Right ventricle myocardium superior (tissue), 1 donor: ENCODE measurements around the gene GABARAPL1. TPM values are rescaled to one million over a fixed set of nuclear protein-coding genes. Genes with fewer than 3 reads are reported as not detected.
"Not testable (repeated sequence)": the region's sequence is repeated elsewhere in the genome, so short reads cannot be mapped to it uniquely, and the experiment has no call there.

Source experiments
- ATAC-seq: fragments of 200-7000 bp; cut with Tn5 transposase; one replicate; pipeline ENCODE4 v1.9.1; 2020; ENCODE audit warnings: mild to moderate bottlenecking; ENCODE audit not compliant: poor library complexity
- DNase-seq: peaks from one replicate; pipeline ENCODE4 v3.0.0-alpha.2; 2020
- intact Hi-C: fragments of 100-400 bp; cut with DNase I; formaldehyde crosslinking; loops from one replicate; pipeline ENCODE4 v1.11.2; 2022
- total RNA-seq: library from RNA; stranded (reverse); fragmentation: NEBNext Ultra II Directional; extraction: Animal tissue kit (Norgen Biotek cat#: 25700); gene quantifications from one replicate; pipeline ENCODE4 v1.2.1, GENCODE V29; 2021
- donor health status: DM: no; HTN: yes; CAD: no; lungs with severe emphysema.

Gene GABARAPL1
- total RNA-seq, 1 donor from 2014 or later = 278 TPM

DNA sequence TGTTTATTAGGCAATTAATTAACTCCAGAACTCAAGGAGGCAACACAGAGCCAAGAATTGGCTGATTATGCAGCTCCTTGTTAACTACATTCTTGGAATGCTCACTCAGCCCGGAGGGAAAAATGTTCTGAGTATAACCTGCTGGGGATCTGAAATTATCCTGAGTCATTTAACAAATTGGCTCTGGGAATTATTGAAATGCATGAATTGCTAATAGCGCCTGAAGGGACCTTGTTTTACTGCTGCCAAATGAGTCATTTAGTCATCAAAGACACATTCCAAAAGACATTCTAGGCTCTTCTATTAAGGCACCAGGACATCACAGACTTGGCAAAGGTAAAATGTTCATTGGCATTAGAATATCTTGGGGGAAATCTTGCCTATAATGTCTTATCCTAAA is 20.8 kb upstream of the GABARAPL1 start:
- intact Hi-C loops = loop anchor here (2.0 kb wide), 1 partner anchor 39 kb away; no protein-coding TSS in a partner anchor
- DNase-seq = no peak
- ATAC-seq = no peak

GRCh38 chr12:10194160-10194670 is 18.5 kb upstream of the GABARAPL1 start:
- no peak for ATAC-seq

GRCh38 chr12:10196210-10196609 is 16.5 kb upstream of the GABARAPL1 start:
- DNase-seq = no peak

More at GRCh38 chr12:10194160-10194670, 18.5 kb upstream of the GABARAPL1 start:
- no peak for DNase-seq
- intact Hi-C loops = no loop called here

GRCh38 chr12:10197879-10198278 is 14.8 kb upstream of the GABARAPL1 start:
- DNase-seq (no peak), ATAC-seq (no peak)
- intact Hi-C loops = no loop called here

More at GRCh38 chr12:10196210-10196609, 16.5 kb upstream of the GABARAPL1 start:
- no peak for ATAC-seq
- intact Hi-C loops = no loop called here

DNA sequence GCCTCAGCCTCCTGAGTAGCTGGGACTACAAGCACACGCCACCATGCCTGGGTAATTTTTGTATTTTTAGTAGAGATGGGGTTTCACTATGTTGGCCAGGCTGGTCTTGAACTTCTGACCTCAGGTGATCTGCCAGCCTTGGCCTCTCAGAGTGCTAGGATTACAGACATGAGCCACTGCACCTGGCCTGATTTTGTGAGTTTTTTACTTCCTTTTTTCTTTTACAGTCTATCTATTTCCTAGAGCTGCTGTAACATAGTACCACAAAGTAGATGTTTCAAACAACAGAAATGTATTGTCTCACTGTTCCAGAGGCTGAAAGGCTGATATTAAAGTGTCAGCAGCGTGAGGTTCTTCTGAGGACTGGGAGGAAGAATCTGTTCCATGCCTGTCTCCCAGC is 8.2 kb upstream of the GABARAPL1 start:
- intact Hi-C loops, DNase-seq, ATAC-seq: not testable (repeated sequence)

GRCh38 chr12:10205220-10205807 is 7.4 kb upstream of the GABARAPL1 start:
- intact Hi-C loops = no loop called here
- ATAC-seq (no peak), DNase-seq (no peak)

DNA sequence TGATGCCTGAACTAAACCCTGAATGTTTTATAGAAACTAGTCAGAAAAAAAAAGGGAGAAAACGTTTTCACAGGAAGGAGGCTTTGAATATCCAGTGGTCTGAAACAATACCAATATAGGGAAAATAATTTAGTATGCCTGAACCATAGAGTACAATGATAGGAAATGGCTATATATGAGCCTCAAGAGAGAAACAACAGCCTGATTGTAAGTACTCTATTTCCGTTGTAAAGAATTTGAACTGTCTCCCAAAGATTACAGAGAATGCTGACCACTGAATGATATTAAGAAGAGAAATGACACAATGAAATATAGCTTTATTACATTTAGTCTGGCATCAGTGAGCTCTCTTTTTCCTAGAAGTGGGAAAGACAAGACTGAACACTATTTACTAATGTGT is 5.5 kb upstream of the GABARAPL1 start:
- DNase-seq = no peak
- no peak for ATAC-seq
- intact Hi-C loops = no loop called here

DNA sequence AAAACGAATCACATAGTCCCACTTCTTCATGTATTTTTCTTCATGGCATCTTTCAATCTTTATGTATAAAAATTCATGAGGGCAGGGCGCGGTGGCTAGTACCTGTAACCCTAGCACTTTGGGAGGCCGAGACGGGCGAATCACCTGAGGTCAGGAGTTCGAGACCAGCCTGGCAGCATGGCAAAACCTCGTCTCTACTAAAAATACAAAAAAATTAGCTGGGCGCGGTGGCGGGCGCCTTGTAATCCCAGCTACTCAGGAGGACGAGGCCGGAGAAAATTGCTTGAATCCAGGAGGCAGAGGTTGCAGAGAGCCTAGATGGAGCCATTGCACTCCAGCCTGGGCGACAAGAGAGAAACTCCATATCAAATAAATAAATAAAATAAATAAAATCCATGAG is 2.5 kb upstream of the GABARAPL1 start:
- DNase-seq (no peak), ATAC-seq (no peak)
- intact Hi-C loops = loop anchor here (10.0 kb wide), 2 partner anchors 155 to 515 kb away; partner anchors contain the start of gene YBX3

GRCh38 chr12:10211101-10211939 is 1.4 kb upstream of the GABARAPL1 start:
- ATAC-seq (no peak), DNase-seq (no peak)
- intact Hi-C loops = loop anchor here (10.0 kb wide), 2 partner anchors 153 to 513 kb away; partner anchors contain the start of gene YBX3

DNA sequence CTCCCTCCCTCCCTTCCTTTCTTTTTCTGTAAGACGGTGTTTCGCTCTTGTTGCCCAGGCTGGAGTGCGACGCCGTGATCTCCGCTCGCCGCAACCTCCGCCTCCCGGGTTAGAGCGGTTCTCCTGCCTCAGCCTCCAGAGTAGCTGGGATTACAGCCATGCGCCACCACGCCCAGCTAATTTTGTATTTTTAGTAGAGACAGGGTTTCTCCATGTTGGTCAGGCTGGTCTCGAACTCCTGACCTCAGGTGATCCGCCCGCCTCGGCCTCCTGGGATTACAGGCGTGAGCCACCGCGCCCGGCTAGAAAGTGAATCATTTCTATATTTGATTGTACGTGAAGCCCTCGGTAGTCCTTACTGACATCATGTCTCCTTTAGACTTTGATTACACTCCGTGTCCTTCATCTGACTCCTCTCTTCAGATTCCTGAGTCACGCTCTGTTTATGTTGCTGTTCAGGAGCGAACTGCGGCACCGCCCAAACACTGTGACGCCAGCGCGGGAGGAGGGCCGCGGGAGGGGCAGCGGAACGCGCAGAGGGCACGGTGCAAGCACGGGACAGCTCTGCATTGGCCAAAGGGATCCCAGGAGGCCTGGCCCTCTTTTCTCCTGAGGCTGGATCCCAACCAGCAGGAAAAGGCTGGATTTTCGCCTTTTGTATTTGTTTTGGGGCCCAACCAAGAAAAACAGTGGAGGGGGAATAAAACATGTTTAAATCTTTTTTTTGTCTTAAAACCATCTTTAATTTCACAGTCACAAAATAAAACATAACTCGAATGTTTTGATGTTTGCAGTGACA is 538 bp upstream of the GABARAPL1 start:
- intact Hi-C loops = loop anchor here (10.0 kb wide), 2 partner anchors 153 to 513 kb away; partner anchors contain the start of gene YBX3
- peak; percentile 98 for DNase-seq
- ATAC-seq = peak; percentile 93

DNA sequence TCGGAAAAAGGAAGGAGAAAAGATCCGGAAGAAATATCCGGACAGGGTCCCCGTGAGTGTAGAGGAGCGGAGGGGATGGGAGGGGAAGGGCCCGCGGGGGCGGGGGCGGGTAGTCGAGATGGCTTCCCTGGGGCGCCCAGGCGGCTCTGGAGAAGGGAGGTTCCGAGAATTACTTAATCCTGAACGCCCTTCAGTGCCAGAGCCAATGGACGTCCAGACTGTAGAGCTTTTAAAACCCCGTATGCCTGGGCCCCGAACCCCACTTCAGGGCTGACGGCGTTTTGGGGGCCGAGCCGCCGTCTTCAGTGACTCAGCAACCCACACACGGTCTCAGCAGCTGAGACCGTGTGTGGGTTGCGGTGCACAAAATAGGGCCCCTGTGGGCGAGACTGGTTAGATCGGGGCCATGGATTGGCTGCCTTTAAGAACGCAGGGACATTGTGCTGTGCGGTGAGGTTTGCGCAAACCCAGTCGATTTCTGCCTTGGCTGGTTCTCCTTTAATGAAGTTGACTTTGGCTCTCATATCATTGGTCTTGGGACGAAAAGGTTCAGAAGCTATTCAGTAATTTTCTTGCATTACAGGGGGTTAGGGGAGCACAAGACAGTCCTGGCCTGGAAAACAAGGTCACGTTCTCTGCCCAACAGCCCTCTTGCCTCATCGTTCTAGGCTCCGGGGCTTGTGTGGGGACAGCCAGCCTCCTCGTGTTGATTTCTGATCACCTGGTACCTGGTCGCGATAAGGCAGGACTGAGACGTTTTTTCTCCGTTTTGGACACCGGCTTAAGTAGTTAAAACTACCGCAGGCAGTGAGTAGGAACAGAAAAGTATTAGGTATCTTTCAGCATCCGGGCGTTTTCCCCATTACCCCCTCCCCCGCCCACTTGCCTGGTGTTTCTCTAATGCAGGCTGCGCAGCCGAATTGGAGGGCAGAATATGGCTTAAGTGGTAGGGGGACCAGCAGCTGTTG is 775 bp downstream of the GABARAPL1 start:
- peak; percentile 80 for DNase-seq
- intact Hi-C loops = loop anchor here (10.0 kb wide), 2 partner anchors 151 to 511 kb away; partner anchors contain the start of gene YBX3
- peak; percentile 64 for ATAC-seq

DNA sequence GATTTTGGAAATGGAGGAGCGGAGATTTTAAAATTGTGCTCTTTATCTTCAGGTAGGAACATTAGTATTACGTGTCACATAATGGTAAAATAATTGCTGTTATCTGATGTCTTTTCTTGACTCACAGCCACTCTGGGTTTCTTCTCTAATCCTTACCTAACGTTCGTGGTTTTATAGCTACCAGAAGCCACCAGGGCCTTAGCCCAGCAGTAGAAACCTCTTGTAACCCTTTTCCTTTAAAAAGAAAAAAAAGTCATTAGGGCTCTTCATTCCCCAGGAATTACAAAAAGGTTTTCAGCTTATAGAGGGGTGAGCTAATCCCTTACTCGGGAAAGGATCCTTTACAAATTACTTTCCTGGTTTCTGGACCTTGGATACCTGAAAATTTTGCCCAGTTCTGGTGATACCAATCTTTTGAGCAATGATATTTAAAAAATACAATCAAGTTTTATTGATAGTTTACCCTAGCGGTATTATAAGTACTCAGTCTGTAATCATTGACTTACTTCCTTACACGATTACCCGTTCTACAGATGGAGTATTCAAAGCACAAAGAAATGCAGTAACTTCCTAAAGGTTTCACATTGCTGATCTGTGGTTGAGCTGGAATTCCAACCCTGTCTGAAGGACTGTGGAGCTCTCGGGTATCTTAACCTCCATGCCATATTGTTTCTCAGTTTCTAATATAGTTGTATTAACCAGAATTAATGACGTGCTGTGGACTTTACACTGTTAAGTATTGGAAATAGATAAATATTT is 1.6 kb downstream of the GABARAPL1 start:
- DNase-seq (no peak), ATAC-seq (no peak)
- intact Hi-C loops = loop anchor here (10.0 kb wide), 2 partner anchors 150 to 510 kb away; partner anchors contain the start of gene YBX3

- ATAC-seq = no peak
- no peak for DNase-seq
- intact Hi-C loops = loop anchor here (10.0 kb wide), 2 partner anchors 150 to 510 kb away; partner anchors contain the start of gene YBX3
Measured at GRCh38 chr12:10214895-10215267, 2.2 kb downstream of the GABARAPL1 start.

DNA sequence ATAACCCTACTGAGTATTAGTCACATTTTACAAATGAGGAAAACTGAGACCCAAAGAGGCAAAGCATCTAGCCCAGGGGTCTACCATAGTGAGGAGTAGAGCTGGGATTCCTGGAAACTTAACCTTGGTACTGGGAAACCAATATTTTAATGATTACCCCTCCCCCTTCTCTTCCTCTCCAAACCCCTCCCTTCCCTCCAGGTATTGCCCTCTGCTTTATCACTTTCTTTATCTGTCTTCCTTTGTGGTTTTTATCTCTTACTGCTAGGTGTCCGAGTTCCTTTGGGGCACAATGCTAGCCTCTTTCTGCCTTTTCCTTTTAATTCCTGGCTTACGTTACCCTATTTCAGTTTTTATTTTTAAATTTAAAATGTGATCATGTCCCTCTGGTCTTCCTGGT is 2.8 kb downstream of the GABARAPL1 start:
- DNase-seq (no peak), ATAC-seq (no peak)
- intact Hi-C loops = loop anchor here (10.0 kb wide), 2 partner anchors 149 to 509 kb away; partner anchors contain the start of gene YBX3

GRCh38 chr12:10215946-10216345 is 3.3 kb downstream of the GABARAPL1 start:
- ATAC-seq, DNase-seq: not testable (repeated sequence)
- intact Hi-C loops = loop anchor here (10.0 kb wide), 2 partner anchors 149 to 509 kb away; partner anchors contain the start of gene YBX3

DNA sequence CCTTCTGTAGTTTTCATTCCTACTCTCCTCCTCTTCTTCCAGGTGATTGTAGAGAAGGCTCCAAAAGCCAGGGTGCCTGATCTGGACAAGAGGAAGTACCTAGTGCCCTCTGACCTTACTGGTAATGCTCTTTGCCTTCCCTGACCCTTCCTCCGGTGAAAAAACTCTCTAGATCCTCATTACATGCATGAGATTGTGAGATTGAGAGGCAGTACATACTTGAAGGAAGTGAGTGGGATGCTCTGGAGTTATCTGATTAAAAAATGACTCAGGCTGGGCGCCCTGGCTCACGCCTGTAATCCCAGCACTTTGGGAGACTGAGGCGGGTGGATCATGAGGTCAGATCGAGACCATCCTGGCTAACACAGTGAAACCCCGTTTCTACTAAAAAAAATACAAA is 5.3 kb downstream of the GABARAPL1 start:
- intact Hi-C loops = loop anchor here (10.0 kb wide), 2 partner anchors 147 to 507 kb away; partner anchors contain the start of gene YBX3
- ATAC-seq = no peak

More for the DNA sequence above, 5.3 kb downstream of the GABARAPL1 start:
- DNase-seq = no peak
